ENCODE measurements around the gene ZFC3H1. TPM values are rescaled to one million over a fixed set of nuclear protein-coding genes. Genes with fewer than 3 reads are reported as not detected.
"Not testable (repeated sequence)": the region's sequence is repeated elsewhere in the genome, so short reads cannot be mapped to it uniquely, and the experiment has no call there.

ZFC3H1 gene
- total and polyA plus RNA-seq, 5 experiments from 2014 or later: 19.1 to 118 (median 28.5) TPM

DNA sequence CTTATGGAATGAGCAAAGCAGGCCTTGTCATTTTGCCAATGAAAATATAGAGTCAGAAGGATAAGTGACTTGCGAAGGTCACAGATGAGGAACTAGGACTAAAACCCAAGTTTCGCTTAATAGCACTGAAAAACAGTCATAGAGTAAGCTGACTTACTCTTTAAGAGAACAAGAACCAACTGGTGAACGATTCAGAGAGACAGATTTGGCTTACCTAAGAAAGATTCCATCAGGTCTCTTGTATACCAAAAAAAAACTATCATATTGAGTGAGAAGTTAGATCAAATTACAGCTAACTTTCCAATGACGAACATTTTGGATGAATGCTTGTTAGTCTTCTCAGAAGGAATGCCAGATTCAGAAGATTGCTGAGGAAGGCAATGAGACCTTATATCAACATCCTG is 74.2 kb downstream of the ZFC3H1 start:
- H3K4me1 Mint-ChIP-seq: no peaks in the 10 kb centered on the region
- POLR2A ChIA-PET: no interaction called here

DNA sequence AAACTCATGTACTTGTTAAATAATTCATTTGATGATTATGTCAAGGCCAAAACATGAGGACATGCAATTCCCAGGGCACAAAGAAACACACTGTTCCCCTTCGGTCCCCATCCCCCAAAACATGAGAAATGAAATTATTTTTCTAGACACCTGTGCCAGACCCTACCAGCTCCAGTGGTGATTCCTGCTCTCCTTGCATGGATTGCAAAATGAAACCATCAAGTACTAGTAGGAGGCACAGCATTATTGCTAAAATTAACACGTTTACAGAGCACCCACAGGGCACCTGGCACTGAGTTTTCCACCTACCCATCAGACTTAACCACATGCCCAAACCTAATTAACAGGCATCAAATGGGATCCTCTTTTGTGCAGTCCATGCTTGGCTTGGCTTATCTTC is 76.6 kb downstream of the ZFC3H1 start:
- ATAC-seq (no peak), DNase-seq (no peak)
- H3K4me3 Mint-ChIP-seq: no peak overlapping the region
- no peaks in the 10 kb centered on the region for H3K36me3 Mint-ChIP-seq
- POLR2A ChIA-PET: no interaction called here
- H3K27me3 Mint-ChIP-seq: peaks cover 8 to 32% (median 23%) of the 10 kb centered on the region in 5 donors
- H3K4me1 Mint-ChIP-seq: no peaks in the 10 kb centered on the region
- no peak overlapping the region for H3K27ac Mint-ChIP-seq
- H3K9me3 Mint-ChIP-seq: no peaks in the 10 kb centered on the region

More for the DNA sequence above, 74.2 kb downstream of the ZFC3H1 start:
- H3K36me3 Mint-ChIP-seq: no peaks in the 10 kb centered on the region
- ATAC-seq (no peak), DNase-seq (no peak)
- no peaks in the 10 kb centered on the region for H3K9me3 Mint-ChIP-seq
- H3K27me3 Mint-ChIP-seq: peaks cover 15 to 48% (median 24%) of the 10 kb centered on the region in 5 donors
- H3K27ac Mint-ChIP-seq: no peak overlapping the region
- H3K4me3 Mint-ChIP-seq: no peak overlapping the region

DNA sequence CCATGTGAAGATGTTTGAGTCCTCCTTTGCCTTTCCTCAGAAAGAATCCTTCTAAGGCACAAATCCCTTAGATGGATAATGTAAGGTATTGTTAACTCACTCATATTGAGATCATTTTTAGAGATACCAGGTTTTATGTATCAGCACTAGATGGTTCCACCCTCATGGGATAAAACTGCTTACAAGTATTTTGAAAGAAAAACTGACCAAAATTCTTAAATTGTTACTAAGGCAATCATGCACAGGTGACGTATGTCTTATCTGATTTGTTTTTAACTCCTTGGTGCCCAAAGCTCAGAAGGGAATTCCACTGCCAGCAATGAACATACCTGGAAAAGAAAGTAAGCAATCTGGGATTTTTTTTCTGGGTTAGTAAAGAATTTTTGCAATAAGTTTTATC is 78.4 kb downstream of the ZFC3H1 start:
- no peaks in the 10 kb centered on the region for H3K36me3 Mint-ChIP-seq
- DNase-seq (no peak), ATAC-seq (no peak)
- H3K27ac Mint-ChIP-seq: no peak overlapping the region
- POLR2A ChIA-PET: no interaction called here
- no peaks in the 10 kb centered on the region for H3K4me1 Mint-ChIP-seq
- peaks cover 2 to 18% (median 11%) of the 10 kb centered on the region in 5 donors for H3K27me3 Mint-ChIP-seq
- no peaks in the 10 kb centered on the region for H3K9me3 Mint-ChIP-seq
- H3K4me3 Mint-ChIP-seq: no peak overlapping the region

GRCh38 chr12:71584356-71584755 is 79.3 kb downstream of the ZFC3H1 start:
- ATAC-seq (no peak), DNase-seq (no peak)
- Mint-ChIP-seq H3K27ac (no peak overlapping the region), H3K9me3 (no peaks in the 10 kb centered on the region), H3K27me3 (peaks cover 2 to 12% (median 6%) of the 10 kb centered on the region in 5 donors), H3K4me3 (no peak overlapping the region), H3K4me1 (no peaks in the 10 kb centered on the region), H3K36me3 (no peaks in the 10 kb centered on the region)
- POLR2A ChIA-PET: no interaction called here

- no peak for ATAC-seq
- Mint-ChIP-seq H3K36me3 (no peaks in the 10 kb centered on the region), H3K4me1 (no peaks in the 10 kb centered on the region), H3K4me3 (no peak overlapping the region), H3K27me3 (peaks cover 2 to 11% (median 6%) of the 10 kb centered on the region in 5 donors), H3K9me3 (no peaks in the 10 kb centered on the region), H3K27ac (no peak overlapping the region)
- DNase-seq: no peak
- POLR2A ChIA-PET: no interaction called here
Measured at GRCh38 chr12:71582925-71583324, 80.7 kb downstream of the ZFC3H1 start.

- no peaks in the 10 kb centered on the region for H3K4me1 Mint-ChIP-seq
- H3K4me3 Mint-ChIP-seq: no peak overlapping the region
- H3K27ac Mint-ChIP-seq: no peak overlapping the region
- peaks cover 0 to 11% (median 6%) of the 10 kb centered on the region in 5 donors for H3K27me3 Mint-ChIP-seq
- no peaks in the 10 kb centered on the region for H3K36me3 Mint-ChIP-seq
- no peak for ATAC-seq
- POLR2A ChIA-PET: no interaction called here
- no peak for DNase-seq
- no peaks in the 10 kb centered on the region for H3K9me3 Mint-ChIP-seq
Measured at GRCh38 chr12:71581206-71581605, 82.4 kb downstream of the ZFC3H1 start.

- Mint-ChIP-seq H3K27me3 (peaks cover 0 to 3% (median 1%) of the 10 kb centered on the region in 5 donors), H3K9me3 (no peaks in the 10 kb centered on the region), H3K27ac (no peak overlapping the region), H3K36me3 (no peaks in the 10 kb centered on the region), H3K4me1 (no peaks in the 10 kb centered on the region), H3K4me3 (no peak overlapping the region)
- ATAC-seq: no peak
- no peak for DNase-seq
- POLR2A ChIA-PET: no interaction called here
Measured at GRCh38 chr12:71578694-71579258, 84.9 kb downstream of the ZFC3H1 start.

DNA sequence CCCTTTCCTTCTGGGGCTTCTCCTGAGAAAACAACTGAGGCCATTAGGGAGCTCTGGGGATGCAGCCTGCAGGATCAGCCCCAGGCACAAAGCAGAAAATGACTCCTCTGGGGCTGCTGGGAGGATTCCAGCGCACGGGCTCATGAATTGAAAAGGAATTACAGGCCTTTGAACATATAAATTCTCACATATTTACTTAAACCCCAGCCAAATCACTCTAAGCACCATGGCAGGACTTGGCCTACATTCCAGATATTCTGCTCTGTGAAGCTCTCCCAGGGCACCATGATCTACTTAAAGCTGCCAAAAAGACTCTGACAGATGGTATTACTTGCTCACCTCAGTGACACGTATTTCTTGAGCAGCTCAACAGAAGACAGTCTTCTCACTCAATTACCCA is 87.2 kb downstream of the ZFC3H1 start:
- Mint-ChIP-seq H3K27me3 (peaks cover 0 to 5% (median under 1%) of the 10 kb centered on the region in 5 donors), H3K27ac (no peak overlapping the region), H3K9me3 (no peaks in the 10 kb centered on the region), H3K4me3 (no peak overlapping the region), H3K4me1 (peaks cover 0 to 1% (median 0%) of the 10 kb centered on the region in 4 donors), H3K36me3 (no peaks in the 10 kb centered on the region)
- POLR2A ChIA-PET: no interaction called here
- no peak for ATAC-seq
- no peak for DNase-seq

- DNase-seq, POLR2A ChIA-PET, H3K4me3 Mint-ChIP-seq, H3K4me1 Mint-ChIP-seq, H3K9me3 Mint-ChIP-seq, H3K36me3 Mint-ChIP-seq, H3K27ac Mint-ChIP-seq, ATAC-seq: not testable (repeated sequence)
- H3K27me3 Mint-ChIP-seq: peaks cover 0 to 14% (median 7%) of the 10 kb centered on the region in 5 donors
Measured at GRCh38 chr12:71569885-71570284, 93.8 kb downstream of the ZFC3H1 start.

DNA sequence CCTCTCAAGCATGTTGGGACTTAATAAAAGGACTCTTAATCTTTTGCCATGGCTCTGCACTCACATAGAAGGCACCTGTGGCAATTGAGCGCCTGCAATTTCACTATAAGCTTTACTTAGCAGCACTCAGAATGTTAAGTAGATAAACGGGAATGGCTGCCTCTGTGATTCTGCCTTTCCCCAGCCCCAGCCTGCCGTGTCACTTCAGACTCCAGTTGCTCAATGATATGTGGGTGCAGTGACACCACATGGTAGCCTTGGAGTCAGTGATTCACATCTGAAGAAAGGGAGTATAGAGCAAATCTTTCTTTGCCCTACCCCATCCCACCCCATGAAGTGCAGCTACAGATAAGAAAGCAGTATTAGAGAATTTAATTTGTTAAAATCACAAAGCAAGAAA is 96.1 kb downstream of the ZFC3H1 start:
- Mint-ChIP-seq H3K4me3 (no peak overlapping the region), H3K9me3 (no peaks in the 10 kb centered on the region), H3K4me1 (peaks cover 0 to 3% (median 0%) of the 10 kb centered on the region in 4 donors), H3K27ac (no peak overlapping the region), H3K36me3 (no peaks in the 10 kb centered on the region), H3K27me3 (peaks cover 0 to 14% (median 3%) of the 10 kb centered on the region in 5 donors)
- POLR2A ChIA-PET: no interaction called here
- ATAC-seq: no peak
- no peak for DNase-seq

DNA sequence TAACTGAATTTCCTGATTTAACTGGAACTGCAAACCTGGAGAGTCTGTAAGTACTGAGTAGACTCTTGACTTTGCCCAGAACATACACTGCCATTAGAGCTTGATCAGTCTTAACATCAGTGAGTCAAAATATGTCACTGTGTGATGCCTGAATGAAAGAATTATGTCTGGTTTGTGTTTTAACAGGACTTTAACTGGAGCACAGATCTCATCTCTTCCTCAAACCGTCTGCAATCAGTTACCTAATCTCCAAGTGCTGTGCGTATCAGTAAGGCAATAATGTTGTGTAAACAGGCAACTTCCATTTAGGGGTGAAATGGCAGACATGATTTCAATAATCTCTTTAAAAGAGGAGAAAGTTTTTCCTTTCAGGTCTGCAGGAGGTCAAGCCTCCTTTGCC is 97.0 kb downstream of the ZFC3H1 start:
- no peak for ATAC-seq
- peaks cover 0 to 14% (median 3%) of the 10 kb centered on the region in 5 donors for H3K27me3 Mint-ChIP-seq
- H3K9me3 Mint-ChIP-seq: no peaks in the 10 kb centered on the region
- peaks cover 0 to 3% (median 0%) of the 10 kb centered on the region in 4 donors for H3K4me1 Mint-ChIP-seq
- POLR2A ChIA-PET: no interaction called here
- DNase-seq: no peak
- H3K27ac Mint-ChIP-seq: no peak overlapping the region
- H3K36me3 Mint-ChIP-seq: no peaks in the 10 kb centered on the region
- H3K4me3 Mint-ChIP-seq: no peak overlapping the region

DNA sequence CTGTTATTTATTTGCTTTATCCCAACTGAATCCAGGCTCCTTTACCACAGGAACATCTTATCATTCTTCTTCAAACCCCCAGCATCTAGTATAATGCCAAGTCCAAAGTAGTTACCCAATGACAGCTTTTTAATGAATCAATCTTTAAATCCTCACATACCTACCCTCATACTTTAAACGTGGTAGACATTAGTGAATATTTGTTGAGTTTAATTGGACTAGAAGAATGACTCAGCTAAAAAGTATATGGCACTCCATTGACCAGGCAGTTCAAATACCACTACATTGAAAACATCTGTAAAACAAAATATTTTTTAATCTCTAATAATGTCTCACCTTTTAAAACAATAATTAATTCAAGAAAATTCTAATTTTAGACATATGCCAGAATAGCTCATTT is 98.1 kb downstream of the ZFC3H1 start:
- Mint-ChIP-seq H3K9me3 (no peaks in the 10 kb centered on the region), H3K4me3 (no peak overlapping the region), H3K27me3 (peaks cover 0 to 14% (median 3%) of the 10 kb centered on the region in 5 donors), H3K27ac (no peak overlapping the region), H3K4me1 (peaks cover 0 to 3% (median 0%) of the 10 kb centered on the region in 4 donors), H3K36me3 (no peaks in the 10 kb centered on the region)
- ATAC-seq: no peak
- POLR2A ChIA-PET: no interaction called here
- DNase-seq: no peak

DNA sequence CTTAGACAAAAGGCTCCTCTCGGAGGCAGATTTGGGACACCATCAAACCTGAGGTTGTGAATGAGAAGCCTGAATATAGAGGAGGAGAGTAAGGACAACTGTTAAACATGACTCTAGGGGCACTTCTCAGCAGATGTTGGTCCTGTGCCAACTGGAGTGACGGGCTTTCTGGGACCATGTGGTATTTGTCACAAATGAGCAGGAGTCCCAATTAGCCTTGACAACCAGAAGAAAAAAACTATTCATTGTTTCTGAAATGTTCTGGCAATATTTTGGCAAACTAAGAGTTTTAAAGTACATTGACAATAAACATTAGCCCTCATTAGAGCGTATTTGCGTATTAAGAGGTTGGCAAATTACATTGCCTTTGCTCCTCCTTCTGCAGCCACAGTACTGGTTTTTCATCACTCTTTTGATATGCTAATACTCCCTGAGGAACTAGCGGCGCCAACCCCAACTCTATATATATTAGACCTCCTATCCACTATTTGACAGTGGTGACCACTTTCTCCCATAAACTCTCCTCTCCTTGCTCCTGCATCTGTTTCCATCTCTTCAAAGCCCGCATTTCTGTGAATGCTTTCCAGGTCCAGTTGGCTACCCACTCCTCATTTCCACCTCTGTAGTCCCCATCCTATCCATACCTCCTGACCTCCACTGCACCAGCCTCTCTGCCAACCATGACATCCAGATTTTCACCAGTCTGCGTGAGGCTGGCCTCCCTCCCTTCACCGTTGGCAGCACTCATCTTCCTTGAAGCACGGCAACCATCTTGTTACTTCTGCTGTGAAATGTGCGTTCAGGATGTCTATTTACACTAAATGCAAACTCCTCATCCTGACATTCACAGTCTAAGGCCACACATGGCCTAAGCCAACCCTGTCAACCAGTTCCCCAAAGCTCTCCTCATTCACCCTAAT is 100.7 kb downstream of the ZFC3H1 start:
- Mint-ChIP-seq H3K4me1 (peaks cover 0 to 3% (median 0%) of the 10 kb centered on the region in 4 donors), H3K4me3 (no peak overlapping the region), H3K9me3 (no peaks in the 10 kb centered on the region), H3K36me3 (no peaks in the 10 kb centered on the region), H3K27ac (peak overlapping the region in 1 of 10 donors; percentile 25), H3K27me3 (peaks cover 0 to 2% (median 0%) of the 10 kb centered on the region in 5 donors)
- ATAC-seq (no peak), DNase-seq (no peak)
- POLR2A ChIA-PET: no interaction called here
